Non-pigmented ciliary epithelial cell (primary cell): ENCODE results near the gene SPEG.

Experiments
- DNase-seq: peaks from one replicate; pipeline ENCODE4 v3.0.0-alpha.2; 2010; ENCODE audit warnings: low read depth

SPEG gene

DNA sequence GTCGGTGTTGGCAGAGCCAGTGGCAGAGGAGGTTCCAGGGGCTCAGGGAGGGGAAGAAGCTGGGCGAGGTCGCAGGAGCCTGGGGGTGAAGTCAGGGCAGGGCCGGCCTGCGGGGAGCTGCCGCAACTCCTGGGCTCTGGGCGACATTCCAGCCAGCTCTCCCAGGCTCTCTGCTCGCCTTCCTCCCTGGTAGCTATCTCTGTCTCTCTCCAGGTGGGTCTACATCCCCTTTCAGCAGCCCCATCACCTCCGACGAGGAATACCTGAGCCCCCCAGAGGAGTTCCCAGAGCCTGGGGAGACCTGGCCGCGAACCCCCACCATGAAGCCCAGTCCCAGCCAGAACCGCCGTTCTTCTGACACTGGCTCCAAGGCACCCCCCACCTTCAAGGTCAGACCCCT lies 27.0 kb downstream of the SPEG start:
- no peak for DNase-seq

DNA sequence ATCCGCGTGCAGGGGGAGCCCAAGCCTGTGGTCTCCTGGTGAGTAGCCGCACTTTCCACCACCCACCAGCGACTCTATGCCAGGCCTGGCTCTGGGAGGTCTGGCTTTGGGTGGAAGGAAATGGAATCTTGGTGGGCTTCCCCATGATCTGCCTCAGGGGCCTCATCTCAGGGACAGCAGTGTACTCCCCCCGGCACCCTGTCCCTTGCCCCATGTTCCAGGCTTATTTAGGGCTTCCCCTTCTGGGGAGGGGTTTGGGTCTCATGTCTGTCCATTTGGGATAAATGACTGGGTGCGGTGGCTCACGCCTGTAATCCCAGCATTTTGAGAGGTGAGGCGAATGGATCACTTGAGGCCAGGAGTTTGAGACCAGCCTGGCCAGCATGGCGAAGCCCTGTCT lies 27.7 kb downstream of the SPEG start:
- no peak for DNase-seq

DNA sequence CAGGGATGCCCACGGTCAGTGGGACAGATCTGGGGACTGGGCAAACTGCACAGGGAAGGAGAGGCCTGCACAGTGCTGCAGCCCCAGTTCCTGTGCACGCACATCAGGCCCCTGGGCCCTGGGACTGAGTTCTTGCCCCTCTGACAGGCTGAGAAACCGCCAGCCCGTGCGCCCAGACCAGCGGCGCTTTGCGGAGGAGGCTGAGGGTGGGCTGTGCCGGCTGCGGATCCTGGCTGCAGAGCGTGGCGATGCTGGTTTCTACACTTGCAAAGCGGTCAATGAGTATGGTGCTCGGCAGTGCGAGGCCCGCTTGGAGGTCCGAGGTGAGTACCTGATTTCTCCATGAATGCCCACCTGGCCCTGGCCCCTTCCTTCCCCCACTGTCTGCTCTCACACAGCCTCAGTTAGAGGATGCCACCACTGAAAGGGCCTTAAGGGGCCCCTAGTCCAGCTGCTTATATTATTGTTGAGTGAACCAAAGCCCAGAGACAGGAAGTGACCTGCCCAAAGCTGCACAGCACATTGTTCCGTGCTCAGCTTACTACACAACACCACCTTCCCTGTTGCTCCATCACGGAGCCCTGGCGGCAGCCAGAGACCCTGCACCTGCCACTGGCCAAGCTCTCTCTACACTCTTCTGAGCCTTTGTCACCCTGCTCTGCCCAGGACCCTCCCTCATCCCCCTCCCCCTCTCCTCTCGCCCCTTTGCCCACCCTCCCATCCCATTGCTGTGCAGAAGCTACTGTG lies 29.8 kb downstream of the SPEG start:
- no peak for DNase-seq

DNA sequence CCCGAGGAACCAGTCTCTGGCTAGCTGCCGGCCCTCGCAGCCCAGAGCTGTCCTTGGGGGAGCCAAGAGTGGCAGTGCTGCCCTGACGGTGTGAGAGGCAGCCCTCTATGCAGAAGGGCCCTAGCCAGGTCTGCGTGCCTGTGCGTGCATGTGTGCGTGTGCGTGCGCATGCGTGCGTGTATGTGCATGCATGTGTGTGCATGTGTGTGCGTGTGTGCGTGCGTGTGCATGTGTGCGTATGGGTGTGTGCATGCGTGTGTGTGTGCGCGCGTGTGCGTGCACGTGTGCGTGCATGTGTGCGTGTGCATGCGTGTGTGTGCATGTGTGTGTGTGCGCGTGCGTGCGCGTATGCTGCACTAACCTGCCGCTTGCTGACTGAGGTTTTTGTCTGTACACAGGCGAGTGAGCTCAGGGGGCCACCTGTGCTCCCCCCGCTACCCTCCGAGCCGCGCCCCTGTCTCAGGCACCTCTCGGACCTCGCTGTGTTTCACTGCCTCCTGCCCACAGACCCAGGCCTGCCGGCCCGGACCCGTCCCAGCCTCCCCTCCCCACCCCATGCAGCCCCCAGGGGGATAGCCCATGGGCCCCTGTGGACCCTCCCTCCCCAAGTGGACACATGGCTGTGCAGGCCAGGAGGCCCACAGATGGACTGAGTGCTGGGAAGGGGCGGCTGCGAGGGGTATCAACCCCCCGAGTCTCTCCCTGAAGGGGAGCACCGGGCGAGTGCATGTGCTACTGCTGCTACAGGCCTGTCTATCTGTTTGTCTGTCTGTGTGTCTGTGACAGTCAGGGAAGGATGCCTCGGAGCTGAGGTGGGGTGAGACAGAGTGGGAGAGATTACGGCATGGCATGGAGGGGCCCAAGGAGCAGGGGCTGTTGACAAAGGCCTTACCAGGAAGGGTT lies 31.3 kb downstream of the SPEG start:
- DNase-seq: no peak

DNA sequence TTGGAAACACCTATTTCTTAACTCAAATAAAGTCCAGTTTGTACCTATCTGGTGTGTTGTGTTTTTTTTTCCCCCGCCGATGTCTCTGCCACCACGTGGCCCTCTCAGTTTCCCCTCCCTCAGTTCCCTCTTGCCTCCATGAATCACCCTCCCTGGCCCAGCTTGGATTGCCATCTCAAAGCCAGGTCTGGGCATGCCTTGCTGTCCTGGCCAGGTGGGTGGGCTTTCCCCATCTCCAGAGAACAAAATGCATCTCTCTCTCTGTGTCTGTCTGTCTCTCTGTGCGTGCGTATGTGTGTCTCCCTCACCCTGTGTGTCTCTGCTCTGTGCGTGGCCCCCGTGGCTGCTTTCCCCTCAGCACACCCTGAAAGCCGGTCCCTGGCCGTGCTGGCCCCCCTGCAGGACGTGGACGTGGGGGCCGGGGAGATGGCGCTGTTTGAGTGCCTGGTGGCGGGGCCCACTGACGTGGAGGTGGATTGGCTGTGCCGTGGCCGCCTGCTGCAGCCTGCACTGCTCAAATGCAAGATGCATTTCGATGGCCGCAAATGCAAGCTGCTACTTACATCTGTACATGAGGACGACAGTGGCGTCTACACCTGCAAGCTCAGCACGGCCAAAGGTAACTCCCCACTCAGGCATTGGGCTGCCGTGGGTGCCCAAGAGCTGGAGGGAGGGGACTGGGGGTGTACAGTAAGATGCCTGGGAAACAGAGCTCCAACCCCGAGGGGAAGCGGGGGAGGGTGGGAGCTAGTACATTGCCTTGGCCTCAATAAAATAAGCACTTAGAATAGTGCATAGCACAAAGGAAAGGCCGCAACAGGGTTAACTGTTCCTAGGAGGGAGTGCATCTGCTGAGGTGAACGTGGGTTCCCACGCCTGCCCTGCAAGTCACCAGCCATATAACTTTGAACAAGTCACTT lies 32.4 kb downstream of the SPEG start:
- DNase-seq: no peak

DNA sequence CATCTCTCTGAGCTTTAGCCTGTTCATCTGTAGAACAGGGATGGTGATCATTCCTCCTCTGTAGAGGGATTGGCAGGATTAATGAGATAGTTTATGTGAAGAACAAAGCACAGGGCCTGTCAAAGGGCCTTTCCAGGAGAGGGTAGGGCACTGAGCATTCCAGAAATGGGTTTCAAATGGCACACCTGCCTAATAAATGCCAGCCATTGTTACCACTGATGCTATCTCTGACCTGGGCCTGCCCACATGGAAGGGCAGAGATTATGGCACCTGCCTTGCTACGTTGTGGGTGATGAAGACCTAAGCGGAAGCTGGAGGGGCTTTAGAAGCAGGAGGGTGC lies 33.1 kb downstream of the SPEG start:
- DNase-seq: no peak

DNA sequence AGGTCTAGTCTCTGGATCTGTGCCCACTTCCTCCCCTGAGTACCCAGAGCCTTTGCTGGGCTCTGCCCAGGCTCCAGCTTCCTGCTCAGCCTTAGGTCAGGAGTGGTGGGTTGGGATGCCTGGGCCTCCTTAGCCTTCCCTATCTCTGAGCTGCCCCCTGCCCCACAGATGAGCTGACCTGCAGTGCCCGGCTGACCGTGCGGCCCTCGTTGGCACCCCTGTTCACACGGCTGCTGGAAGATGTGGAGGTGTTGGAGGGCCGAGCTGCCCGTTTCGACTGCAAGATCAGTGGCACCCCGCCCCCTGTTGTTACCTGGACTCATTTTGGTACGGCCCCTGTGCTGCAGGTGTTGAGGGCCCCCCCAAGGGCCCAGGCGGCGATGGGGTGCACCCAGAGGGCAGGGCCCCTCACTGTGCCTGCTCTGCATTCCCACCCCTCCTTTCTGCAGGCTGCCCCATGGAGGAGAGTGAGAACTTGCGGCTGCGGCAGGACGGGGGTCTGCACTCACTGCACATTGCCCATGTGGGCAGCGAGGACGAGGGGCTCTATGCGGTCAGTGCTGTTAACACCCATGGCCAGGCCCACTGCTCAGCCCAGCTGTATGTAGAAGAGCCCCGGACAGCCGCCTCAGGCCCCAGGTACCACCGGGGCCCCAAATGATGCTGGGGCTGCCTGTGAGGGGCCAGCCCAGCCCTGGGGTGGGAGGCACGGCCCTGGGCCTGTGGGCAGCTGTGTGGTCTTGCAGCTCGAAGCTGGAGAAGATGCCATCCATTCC lies 34.0 kb downstream of the SPEG start:
- DNase-seq: no peak

DNA sequence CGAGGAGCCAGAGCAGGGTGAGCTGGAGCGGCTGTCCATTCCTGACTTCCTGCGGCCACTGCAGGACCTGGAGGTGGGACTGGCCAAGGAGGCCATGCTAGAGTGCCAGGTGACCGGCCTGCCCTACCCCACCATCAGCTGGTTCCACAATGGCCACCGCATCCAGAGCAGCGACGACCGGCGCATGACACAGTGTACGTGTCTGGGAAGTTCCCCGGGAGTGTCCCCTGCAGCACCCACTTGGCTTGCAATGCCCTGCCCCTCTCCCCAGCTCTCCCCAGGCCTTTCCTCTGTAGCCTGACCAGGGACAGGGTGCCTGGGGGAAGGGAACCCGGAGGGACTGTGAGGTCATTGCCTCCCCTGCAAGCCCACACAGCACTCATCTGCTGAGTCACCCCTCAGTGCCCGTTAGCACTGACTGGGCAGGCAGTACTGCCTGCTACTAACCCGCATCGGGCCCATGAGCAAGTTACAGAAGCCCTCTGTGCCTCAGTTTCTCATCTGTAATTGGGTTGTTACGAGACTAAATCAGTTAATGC lies 34.6 kb downstream of the SPEG start:
- no peak for DNase-seq

DNA sequence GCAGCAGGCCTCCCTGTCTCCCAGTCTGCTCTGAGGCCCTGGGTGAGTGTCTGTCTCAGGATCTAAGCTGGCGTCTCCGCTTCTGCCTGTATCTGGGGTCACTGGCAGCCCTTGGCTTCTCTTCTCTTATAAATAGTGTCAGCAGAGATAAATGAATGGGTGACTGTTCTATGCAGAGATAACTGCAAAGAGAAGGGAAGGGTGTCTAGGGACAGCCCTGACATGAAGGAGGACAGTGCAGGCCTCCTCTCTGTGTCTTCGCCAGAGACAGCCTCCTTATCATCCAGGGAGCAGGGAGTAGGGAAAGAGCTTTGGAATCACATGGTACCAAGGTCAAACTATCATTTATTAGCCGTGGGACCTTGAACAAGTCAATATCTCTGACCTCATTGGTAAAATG lies 35.8 kb downstream of the SPEG start:
- no peak for DNase-seq

DNA sequence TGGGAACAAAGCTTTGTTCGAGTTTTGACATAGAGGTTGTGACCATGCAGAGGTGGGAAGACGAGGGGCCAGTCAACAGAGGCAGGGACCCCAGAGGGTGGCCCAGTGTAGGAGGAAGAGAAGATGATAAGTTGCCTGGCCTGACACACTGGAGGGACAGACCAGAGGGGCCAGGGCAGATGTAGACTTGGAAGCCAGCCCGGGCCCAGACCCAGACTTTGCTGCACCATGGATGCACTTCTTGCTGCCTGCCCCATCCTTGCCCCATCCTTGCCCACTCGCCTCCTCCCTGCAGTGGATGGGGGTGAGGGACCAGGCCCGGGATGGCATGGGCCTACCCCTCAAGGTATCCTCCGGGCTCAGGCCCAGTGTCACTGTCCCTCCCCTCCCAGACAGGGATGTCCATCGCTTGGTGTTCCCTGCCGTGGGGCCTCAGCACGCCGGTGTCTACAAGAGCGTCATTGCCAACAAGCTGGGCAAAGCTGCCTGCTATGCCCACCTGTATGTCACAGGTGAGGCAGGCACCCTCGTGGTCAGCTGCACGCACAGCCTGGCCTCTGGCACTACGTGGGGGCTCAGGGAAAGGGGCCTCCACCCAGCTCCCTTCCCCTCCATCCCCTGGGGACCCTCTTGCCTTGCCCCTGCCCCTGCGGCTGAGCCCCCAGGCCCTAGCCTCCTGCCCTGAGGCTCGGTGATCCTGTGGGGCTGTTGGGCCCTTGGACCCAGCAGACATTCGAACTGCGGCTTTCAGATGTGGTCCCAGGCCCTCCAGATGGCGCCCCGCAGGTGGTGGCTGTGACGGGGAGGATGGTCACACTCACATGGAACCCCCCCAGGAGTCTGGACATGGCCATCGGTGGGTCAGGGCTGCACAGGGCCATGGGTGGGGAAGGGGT lies 37.1 kb downstream of the SPEG start:
- DNase-seq: no peak

DNA sequence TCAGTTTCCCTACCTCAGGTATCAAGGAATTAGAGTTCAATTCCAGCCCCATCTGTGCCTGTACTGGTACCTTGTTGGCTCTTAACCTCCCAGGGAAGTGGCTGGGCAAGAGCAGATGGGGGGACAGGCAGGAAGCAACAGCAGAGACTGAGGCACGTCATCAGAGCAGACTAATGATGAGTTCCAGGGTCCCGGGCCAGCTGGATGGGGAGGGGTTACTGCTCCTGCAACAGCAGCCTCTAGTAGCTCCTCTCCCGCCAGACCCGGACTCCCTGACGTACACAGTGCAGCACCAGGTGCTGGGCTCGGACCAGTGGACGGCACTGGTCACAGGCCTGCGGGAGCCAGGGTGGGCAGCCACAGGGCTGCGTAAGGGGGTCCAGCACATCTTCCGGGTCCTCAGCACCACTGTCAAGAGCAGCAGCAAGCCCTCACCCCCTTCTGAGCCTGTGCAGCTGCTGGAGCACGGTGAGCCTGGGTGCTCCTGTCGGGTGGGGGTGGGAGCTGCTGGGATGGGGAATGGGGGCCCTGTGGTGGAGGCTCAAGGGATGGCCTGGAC lies 38.1 kb downstream of the SPEG start:
- no peak for DNase-seq

DNA sequence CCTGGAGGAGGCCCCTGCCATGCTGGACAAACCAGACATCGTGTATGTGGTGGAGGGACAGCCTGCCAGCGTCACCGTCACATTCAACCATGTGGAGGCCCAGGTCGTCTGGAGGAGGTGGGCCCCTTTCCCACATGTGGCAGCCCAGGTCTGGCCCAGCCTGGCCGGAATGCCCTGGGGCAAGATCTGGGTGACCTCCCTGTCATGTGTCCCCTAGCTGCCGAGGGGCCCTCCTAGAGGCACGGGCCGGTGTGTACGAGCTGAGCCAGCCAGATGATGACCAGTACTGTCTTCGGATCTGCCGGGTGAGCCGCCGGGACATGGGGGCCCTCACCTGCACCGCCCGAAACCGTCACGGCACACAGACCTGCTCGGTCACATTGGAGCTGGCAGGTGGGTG lies 38.9 kb downstream of the SPEG start:
- no peak for DNase-seq

DNA sequence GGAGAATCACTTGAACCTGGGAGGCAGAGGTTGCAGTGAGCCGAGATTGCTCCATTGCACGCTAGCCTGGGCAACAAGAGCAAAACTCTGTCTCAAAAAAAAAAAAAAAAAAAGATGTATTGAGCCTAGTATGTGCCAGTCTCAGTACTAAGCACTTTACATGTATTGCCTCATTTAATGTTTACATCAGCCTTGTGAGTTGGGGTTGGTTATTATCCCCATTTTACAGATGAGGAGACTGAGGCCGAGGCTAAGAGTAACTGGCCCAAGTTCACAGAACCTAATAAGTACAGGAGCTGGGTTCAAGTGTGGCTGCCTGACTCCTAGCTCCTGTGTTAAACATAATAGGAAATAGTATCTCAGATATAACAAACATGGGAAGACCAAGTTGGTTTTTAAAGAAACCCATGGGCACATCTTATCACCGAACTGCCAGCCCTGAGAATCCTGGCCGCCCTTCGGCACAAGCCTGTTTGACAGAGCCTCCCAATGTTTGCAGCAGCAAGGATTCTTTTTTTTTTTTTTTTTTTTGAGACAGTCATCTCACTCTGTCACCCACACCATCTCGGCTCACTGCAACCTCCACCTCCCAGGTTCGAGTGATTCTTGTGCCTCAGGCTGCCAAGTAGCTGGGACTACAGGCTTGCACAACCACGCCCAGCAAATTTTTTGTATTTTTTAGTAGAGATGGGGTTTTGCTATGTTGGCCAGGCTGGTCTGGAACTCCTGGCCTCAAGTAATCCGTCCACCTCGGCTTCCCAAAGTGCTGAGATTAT lies 39.8 kb downstream of the SPEG start:
- DNase-seq: no peak

DNA sequence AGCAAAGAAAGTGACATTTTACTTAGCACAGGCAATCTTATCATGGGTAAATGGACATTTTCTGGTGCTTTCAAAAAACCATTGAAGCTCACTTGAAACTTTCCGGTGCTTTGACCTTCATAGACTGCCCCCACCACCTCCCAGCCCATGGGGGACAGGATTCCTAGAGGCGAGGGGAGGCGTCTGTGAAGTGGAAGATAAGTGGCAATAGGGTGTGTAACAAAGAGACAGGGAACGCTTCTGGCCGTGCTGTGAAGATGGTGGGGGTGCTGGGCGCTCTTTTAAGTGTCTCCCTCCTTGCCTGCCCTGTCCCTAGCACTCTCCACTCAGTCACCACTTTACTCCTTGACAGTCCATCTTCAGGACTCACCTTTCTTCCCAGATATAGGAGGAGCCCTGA lies 40.6 kb downstream of the SPEG start:
- no peak for DNase-seq

DNA sequence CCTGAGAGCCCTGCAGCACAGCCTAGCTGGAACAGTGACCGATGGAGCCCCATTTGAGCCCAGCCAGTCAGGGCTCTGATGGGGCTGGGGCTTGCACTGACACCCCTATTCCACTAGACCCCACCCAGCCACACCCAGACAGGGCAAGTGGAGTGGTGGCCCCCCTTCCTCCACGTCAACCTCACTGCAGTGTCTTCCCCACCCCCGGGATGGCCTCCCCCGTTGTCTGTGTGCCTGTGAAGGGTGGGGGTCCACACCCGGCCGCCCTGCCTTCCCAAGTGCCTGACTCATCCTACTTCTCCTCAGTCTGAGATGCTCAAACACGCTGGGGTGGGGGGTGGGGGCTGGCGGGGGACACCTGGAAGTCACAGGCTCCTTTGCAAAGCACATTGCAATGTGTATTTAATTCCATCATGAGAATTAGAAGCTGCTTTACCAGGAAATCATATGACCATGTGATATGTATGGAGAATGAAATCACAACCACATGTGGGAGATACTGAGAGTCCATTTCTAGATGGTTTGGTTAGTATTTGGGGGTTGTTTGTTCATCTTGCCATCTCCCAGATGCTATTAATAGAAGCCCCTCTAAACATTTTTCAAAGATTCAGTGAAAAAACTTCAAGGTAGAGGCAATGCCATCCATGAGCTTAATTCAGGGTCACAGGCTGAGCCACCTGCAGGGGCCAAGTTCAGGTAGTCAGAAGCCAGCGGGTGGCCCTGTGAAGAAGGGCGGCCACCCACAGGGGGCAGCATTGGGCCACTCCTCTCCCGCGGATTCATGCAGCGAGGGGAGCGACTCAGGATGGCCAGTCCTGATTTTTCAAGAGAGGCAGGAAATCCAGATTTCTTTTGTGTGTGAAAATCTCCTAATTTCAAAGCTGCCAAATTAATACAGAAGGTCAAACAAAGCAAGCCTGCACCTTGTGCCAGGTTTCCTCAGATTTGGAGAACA lies 41.3 kb downstream of the SPEG start:
- no peak for DNase-seq

DNA sequence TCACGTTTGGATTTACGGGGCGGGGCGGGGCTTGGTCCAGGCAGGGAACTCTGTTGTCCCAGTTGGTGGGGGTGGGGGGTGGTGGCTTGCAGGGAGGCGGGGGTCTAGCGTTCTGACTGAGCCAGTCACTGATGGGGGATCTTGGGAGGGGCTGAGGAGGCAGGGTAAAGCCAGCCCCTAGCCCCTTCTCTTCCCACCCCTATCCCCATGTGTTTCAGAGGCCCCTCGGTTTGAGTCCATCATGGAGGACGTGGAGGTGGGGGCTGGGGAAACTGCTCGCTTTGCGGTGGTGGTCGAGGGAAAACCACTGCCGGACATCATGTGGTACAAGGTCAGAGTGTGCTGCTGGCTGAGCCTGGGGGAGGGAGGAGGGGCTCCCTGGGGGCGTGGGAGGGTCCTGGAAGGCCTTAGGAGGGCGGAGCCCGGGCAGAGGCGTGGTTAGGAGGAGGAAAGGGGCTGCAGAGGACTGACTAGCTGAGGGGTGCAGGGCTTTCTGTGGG lies 42.1 kb downstream of the SPEG start:
- DNase-seq: no peak

DNA sequence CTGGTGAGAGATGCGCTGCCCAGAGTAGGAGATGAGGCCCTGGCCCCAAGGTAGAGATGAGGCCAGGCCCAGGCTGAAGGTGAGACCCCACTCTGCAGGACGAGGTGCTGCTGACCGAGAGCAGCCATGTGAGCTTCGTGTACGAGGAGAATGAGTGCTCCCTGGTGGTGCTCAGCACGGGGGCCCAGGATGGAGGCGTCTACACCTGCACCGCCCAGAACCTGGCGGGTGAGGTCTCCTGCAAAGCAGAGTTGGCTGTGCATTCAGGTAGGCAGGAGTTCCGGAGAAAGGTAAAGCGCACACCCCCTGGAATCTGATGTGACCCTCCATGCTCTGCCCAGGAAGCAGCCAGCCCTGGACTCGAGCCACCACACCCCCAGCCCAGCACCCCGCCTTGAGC lies 42.5 kb downstream of the SPEG start:
- no peak for DNase-seq

DNA sequence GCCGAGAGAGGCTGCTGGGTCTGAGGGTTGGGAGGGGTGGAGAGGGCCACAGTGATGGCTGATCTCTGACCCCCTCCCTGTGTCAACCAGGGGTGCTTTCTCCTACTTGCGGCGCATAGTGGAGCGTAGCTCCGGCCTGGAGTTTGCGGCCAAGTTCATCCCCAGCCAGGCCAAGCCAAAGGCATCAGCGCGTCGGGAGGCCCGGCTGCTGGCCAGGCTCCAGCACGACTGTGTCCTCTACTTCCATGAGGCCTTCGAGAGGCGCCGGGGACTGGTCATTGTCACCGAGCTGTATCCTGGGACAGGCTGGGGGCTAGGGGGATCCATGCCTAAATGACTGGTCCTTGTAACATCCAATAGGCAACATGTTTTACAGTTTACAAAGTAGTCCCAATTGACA lies 43.2 kb downstream of the SPEG start:
- DNase-seq: no peak
